NCI-H526 (cell line): ENCODE results near the gene PDE6B.

Experiments
- DNase-seq, 2 experiments: peaks; one replicate each; lab custom pipeline; 2025; lab: John Stamatoyannopoulos, UW

PDE6B gene

GRCh38 chr4:600850-601515 lies 24.4 kb upstream of the PDE6B start:
- no peak for DNase-seq

- DNase-seq: no peak
Measured at GRCh38 chr4:601612-602558, 23.5 kb upstream of the PDE6B start.

- DNase-seq: peak; percentile 70 to 90
Measured at GRCh38 chr4:602559-602942, 22.8 kb upstream of the PDE6B start.

GRCh38 chr4:604131-604530 lies 21.2 kb upstream of the PDE6B start:
- no peak for DNase-seq

GRCh38 chr4:605702-606425 lies 19.5 kb upstream of the PDE6B start:
- DNase-seq: no peak

- no peak for DNase-seq
Measured at GRCh38 chr4:608236-608635, 17.1 kb upstream of the PDE6B start.

GRCh38 chr4:609400-610050 lies 15.8 kb upstream of the PDE6B start:
- DNase-seq: no peak

GRCh38 chr4:610411-611261 lies 14.7 kb upstream of the PDE6B start:
- no peak for DNase-seq

GRCh38 chr4:612052-612748 lies 13.2 kb upstream of the PDE6B start:
- no peak for DNase-seq

GRCh38 chr4:612749-613125 lies 12.6 kb upstream of the PDE6B start:
- no peak for DNase-seq

- no peak for DNase-seq
Measured at GRCh38 chr4:613126-613525, 12.2 kb upstream of the PDE6B start.

- DNase-seq: no peak
Measured at GRCh38 chr4:616091-616490, 9.3 kb upstream of the PDE6B start.

- no peak for DNase-seq
Measured at GRCh38 chr4:616911-617643, 8.3 kb upstream of the PDE6B start.

GRCh38 chr4:617644-618641 lies 7.4 kb upstream of the PDE6B start:
- DNase-seq: no peak

- DNase-seq: no peak
Measured at GRCh38 chr4:620201-620600, 5.2 kb upstream of the PDE6B start.

- DNase-seq: no peak
Measured at GRCh38 chr4:620851-621261, 4.5 kb upstream of the PDE6B start.

GRCh38 chr4:621296-622070 lies 3.9 kb upstream of the PDE6B start:
- no peak for DNase-seq
